Muscle layer of duodenum (tissue), 2 donors: ENCODE measurements around the gene FKBP4.

Experiments used
- H3K27ac ChIP-seq: one replicate; pipeline ENCODE4 v1.7.0; 2013; ENCODE audit warnings: mild to moderate bottlenecking, low read length
- H3K27me3 ChIP-seq: one replicate; pipeline ENCODE4 v1.7.0; 2013; ENCODE audit warnings: low read depth, mild to moderate bottlenecking, control low read depth, low read length
- H3K36me3 ChIP-seq, 2 donors: one replicate each; pipeline ENCODE4 v1.7.0; 2013; ENCODE audit warnings: low read length in 2 of 2, control low read depth in 1 of 2, mild to moderate bottlenecking in 1 of 2; ENCODE audit not compliant: insufficient read depth in 2 of 2, control insufficient read depth in 1 of 2
- H3K4me1 ChIP-seq, 2 donors: one replicate each; pipeline ENCODE4 v1.7.0; 2013; ENCODE audit warnings: low read length in 2 of 2, mild to moderate bottlenecking in 2 of 2, control low read depth in 1 of 2, moderate library complexity in 1 of 2; ENCODE audit not compliant: insufficient read depth in 2 of 2, control insufficient read depth in 1 of 2
- H3K4me3 ChIP-seq, 2 donors: one replicate each; pipeline ENCODE4 v1.7.0; 2013; ENCODE audit warnings: low read length in 2 of 2, low read depth in 1 of 2, mild to moderate bottlenecking in 1 of 2
- H3K9me3 ChIP-seq, 2 donors: one replicate each; pipeline ENCODE4 v1.7.0; 2013; ENCODE audit warnings: low read length in 2 of 2, control low read depth in 1 of 2, mild to moderate bottlenecking in 1 of 2; ENCODE audit not compliant: control insufficient read depth in 1 of 2
- donor health status: healthy.

FKBP4 gene

GRCh38 chr12:2801044-2801783, 6.4 kb downstream of the FKBP4 start:
- no peaks in the 10 kb centered on the region for H3K27me3 ChIP-seq
- H3K36me3 ChIP-seq = peaks cover 65 to 70% of the 10 kb centered on the region in 2 donors
- peaks cover 8 to 29% of the 10 kb centered on the region in 2 donors for H3K4me1 ChIP-seq
- H3K4me3 ChIP-seq = no peak overlapping the region
- no peaks in the 10 kb centered on the region for H3K9me3 ChIP-seq
- H3K27ac ChIP-seq = no peak overlapping the region

DNA sequence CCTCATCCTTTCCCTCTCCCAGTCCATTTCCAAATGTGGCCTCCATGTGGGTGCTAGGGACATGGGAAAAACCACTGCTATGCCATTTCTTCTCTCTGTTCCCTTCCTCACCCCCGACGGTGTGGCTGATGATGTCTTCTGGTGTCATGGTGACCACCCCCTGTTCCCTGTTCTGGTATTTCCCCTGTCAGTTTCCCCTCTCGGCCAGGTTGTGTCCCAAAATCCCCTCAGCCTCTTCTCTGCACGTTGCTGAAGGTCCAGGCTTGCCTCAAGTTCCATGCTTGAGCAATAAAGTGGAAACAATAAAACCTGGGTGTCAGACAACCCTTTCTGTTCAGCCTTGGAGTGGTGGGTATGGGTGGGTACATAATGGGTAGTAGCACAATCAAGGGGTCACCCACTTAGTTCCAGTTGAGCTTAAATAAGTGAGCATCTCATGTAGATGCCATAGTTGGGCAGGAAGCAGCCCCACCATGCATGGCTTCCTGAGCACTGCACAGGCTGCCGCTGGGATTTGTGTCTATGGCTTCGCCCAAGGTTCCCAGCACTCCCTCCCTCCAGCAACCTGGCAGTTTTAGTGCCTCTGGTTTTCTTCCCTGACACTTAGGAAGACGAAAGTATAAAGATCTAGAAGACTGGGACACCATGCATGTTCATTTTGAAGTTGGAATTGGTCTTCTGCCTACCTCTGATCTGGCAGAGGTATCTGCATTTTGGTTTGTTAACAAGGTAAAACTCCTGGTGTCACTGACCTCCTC, 9.0 kb downstream of the FKBP4 start:
- H3K36me3 ChIP-seq = peaks cover 50 to 53% of the 10 kb centered on the region in 2 donors
- H3K4me1 ChIP-seq = peaks cover 0 to 11% of the 10 kb centered on the region in 2 donors
- no peak overlapping the region for H3K27ac ChIP-seq

GRCh38 chr12:2804393-2805142, 9.8 kb downstream of the FKBP4 start:
- Histone ChIP-seq H3K27me3 (no peaks in the 10 kb centered on the region), H3K27ac (no peak overlapping the region), H3K4me1 (peaks cover 0 to 11% of the 10 kb centered on the region in 2 donors), H3K36me3 (peaks cover 43 to 46% of the 10 kb centered on the region in 2 donors), H3K4me3 (no peak overlapping the region), H3K9me3 (no peaks in the 10 kb centered on the region)

More for the DNA sequence above, 9.0 kb downstream of the FKBP4 start:
- no peaks in the 10 kb centered on the region for H3K27me3 ChIP-seq
- no peaks in the 10 kb centered on the region for H3K9me3 ChIP-seq
- no peak overlapping the region for H3K4me3 ChIP-seq

DNA sequence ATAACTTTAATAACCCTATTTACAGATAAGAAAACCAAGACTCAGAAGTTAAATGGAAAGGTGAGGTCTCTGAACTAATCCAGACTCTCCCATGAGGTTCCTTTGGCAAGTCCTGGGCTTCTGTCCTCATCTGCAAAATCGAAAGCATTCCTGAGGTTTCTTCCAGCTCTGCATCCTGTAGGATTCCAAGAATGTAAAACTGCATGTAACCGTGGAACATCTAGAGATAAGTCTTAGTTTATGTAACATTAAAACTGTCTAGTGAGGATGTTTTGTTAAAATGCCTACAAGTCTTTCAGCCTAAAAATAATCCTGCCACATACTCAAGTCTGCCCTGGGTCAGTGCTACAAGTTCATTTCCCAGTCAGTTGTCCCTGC, 10.4 kb downstream of the FKBP4 start:
- no peaks in the 10 kb centered on the region for H3K9me3 ChIP-seq
- H3K27me3 ChIP-seq = no peaks in the 10 kb centered on the region
- peaks cover 37 to 40% of the 10 kb centered on the region in 2 donors for H3K36me3 ChIP-seq
- no peak overlapping the region for H3K4me3 ChIP-seq
- peaks cover 0 to 11% of the 10 kb centered on the region in 2 donors for H3K4me1 ChIP-seq
- H3K27ac ChIP-seq = no peak overlapping the region

- Histone ChIP-seq H3K4me1 (peaks cover 1 to 14% of the 10 kb centered on the region in 2 donors), H3K9me3 (no peaks in the 10 kb centered on the region), H3K4me3 (no peak overlapping the region), H3K36me3 (peaks cover 23 to 24% of the 10 kb centered on the region in 2 donors), H3K27me3 (no peaks in the 10 kb centered on the region), H3K27ac (no peak overlapping the region)
Measured at GRCh38 chr12:2806700-2807099, 11.9 kb downstream of the FKBP4 start.

GRCh38 chr12:2811801-2812200, 17.0 kb downstream of the FKBP4 start:
- peak overlapping the region; percentile 96 for H3K27ac ChIP-seq
- peaks cover 0 to 9% of the 10 kb centered on the region in 2 donors for H3K36me3 ChIP-seq
- H3K4me3 ChIP-seq = peak overlapping the region; percentile 86 to 98
- no peaks in the 10 kb centered on the region for H3K9me3 ChIP-seq
- peaks cover 3 to 18% of the 10 kb centered on the region in 2 donors for H3K4me1 ChIP-seq
- H3K27me3 ChIP-seq = no peaks in the 10 kb centered on the region

DNA sequence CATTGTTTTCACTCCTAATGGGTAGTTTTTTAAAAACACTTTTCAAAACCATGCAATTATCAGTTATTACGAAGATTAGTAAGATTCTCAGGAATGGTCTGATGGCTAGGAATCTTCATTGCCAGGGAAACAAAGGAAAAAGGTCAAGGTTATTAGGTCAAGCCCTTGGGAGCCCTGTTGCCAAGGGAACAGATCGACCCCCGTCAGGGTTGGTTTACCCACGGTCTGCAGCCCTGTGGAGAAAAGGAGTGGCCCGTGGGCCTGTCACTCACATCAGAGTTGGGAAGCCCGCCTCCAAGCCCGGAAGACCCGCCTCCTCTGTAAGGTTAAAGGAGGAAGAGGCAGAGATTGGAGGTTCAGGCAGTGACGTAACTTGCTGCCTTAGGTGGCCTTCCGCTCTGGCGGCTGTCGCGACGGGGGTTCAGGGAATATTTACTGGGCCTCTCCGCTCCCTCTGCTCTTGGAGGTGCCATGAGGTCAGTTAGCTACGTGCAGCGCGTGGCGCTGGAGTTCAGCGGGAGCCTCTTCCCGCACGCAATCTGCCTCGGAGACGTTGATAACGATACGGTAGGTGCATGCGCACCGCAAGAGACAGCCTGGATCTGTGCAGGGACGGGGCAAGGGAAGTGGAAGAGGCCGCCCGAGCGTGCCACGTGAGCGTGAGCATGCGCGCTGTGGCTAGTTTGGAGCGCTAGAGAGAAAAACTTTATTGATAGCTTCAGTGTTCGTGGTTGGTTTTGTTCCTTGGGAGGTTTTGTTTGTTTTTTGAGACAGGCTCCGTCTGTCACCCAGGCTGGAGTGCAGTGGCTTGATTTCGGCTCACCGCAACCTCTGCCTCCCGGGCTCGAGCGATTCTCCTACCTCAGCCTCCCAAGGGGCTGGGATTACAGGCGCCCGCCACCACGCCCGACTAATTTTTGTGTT, 17.8 kb downstream of the FKBP4 start, which contains the start of gene ITFG2:
Gene ITFG2 (plus strand): TSS at position 379 of the 924 bp plus-strand sequence. CDS start 93 bp downstream, at position 472.
- no peaks in the 10 kb centered on the region for H3K27me3 ChIP-seq
- no peaks in the 10 kb centered on the region for H3K9me3 ChIP-seq
- H3K4me1 ChIP-seq = peaks cover 3 to 18% of the 10 kb centered on the region in 2 donors
- H3K27ac ChIP-seq = peak within 1 kb of the TSS; percentile 96
- peak within 1 kb of the TSS; percentile 86 to 98 for H3K4me3 ChIP-seq
- peaks cover 0 to 14% of the 10 kb centered on the region in 2 donors for H3K36me3 ChIP-seq

DNA sequence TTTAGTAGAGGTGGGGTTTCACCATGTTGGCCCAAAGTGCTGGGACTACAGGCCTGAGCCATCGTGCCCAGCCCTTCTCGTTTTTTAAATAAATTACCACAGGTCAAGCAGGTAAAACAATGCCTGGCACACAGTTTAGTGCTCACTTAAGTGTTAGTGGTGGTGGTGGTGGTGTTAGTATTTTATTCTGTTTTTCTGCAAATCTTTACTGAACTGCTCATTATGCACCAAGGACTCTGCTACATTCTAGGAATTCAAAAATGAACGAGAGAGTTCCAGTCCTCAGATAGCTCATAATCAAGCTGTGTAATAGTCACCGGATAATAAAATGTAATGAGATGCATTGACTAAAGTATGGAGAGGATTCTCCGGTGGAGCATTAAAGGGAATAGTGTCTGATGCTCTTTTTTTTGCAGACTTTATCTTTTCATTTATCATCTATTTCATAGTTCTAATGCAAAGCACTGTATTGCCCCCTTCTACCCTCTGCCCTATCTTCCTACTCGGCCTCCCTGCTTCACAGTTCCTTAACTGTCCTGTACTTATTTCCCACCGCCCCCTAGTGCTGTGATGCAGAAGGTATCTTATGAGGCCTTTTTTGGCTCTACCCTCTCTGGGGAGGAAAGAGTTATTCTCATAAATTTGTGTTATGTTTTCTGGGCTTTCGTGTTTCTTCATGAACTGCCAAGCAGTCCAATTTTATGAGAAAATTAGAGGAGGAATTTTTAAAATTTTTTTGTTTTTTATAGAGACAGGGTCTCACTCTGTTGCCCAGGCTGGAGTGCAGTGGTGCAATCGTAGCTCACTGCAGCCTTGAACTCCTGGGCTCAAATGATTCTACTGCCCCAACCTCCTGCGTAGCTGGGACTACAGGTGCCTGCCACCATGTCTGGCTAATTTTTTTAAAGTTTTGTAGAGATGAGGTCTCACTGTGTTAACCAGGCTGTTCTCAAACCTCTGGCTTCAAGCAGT, 18.7 kb downstream of the FKBP4 start:
- Histone ChIP-seq H3K4me1 (peaks cover 3 to 18% of the 10 kb centered on the region in 2 donors), H3K4me3 (peak overlapping the region; percentile 86 to 98), H3K27me3 (no peaks in the 10 kb centered on the region), H3K36me3 (peaks cover 9 to 23% of the 10 kb centered on the region in 2 donors), H3K9me3 (no peaks in the 10 kb centered on the region), H3K27ac (peak overlapping the region; percentile 96)

DNA sequence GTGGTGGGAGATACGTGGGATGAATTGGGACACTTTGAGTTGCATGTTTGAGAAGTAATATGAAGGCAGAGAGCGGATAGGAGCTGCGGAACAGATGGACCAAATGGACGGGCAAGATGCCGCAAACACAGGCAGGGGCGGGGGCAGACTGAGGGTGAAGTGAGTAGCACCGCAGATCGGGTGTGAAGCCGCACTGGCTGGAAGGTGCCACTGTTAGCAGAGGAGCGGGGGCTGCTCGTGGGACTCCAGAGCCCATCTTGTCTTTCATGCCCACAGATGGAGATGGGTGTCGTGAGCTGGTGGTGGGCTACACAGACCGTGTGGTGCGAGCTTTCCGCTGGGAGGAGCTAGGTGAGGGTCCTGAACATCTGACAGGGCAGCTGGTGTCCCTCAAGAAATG, 25.0 kb downstream of the FKBP4 start:
- Histone ChIP-seq H3K36me3 (peaks cover 53 to 79% of the 10 kb centered on the region in 2 donors), H3K27me3 (no peaks in the 10 kb centered on the region), H3K27ac (no peak overlapping the region), H3K9me3 (no peaks in the 10 kb centered on the region), H3K4me1 (no peaks in the 10 kb centered on the region), H3K4me3 (no peak overlapping the region)
